Neural progenitor cell (in vitro differentiated cells): ENCODE data around the gene GNL3.

Source experiments
- CTCF ChIP-seq: fragments of 200-600 bp; sonication (generic); IDR thresholded peaks from 2 replicates; pipeline ENCODE4 v1.5.1; 2017; ENCODE audit warnings: antibody characterized with exemption, mild to moderate bottlenecking
- EZH2 ChIP-seq: fragments of 200-600 bp; sonication (generic); IDR thresholded peaks from 2 replicates; pipeline ENCODE4 v1.6.1; 2017; ENCODE audit warnings: antibody characterized with exemption, mild to moderate bottlenecking, moderate library complexity
- EZH2phosphoT487 ChIP-seq: fragments of 200-600 bp; sonication (generic); IDR thresholded peaks from 2 replicates; pipeline ENCODE4 v1.6.1; 2017; ENCODE audit warnings: antibody characterized with exemption

- no peak for TF ChIP-seq CTCF
- no peak for TF ChIP-seq EZH2
- TF ChIP-seq EZH2phosphoT487, result no peak
These were observed 19.0 kb downstream of the GNL3 start for GRCh38 chr3:52704611-52705437.
